Loucy (cell line): ENCODE results near the gene SPPL3.

Experiments
- H2AFZ ChIP-seq: fragments of 200-600 bp; sonication (generic); 2 replicates; pipeline ENCODE4 v1.6.0; 2016; ENCODE audit warnings: antibody characterized with exemption, mild to moderate bottlenecking, low read length, moderate library complexity
- H3F3A ChIP-seq: fragments of 200-600 bp; 2 replicates; pipeline ENCODE4 v1.6.0; 2016; ENCODE audit warnings: antibody characterized with exemption, low read depth, mild to moderate bottlenecking
- H3K27me3 ChIP-seq: fragments of 200-600 bp; sonication (generic); 2 replicates; pipeline ENCODE4 v1.6.1; 2014; ENCODE audit warnings: low read length, mild to moderate bottlenecking; ENCODE audit not compliant: insufficient read depth, poor library complexity, severe bottlenecking
- H3K36me3 ChIP-seq: fragments of 200-600 bp; sonication (generic); 2 replicates; pipeline ENCODE4 v1.6.1; 2016; ENCODE audit warnings: low read length; ENCODE audit not compliant: insufficient read depth
- H3K4me1 ChIP-seq: fragments of 200-600 bp; sonication (generic); 2 replicates; pipeline ENCODE4 v1.5.1; 2014; ENCODE audit warnings: low read length, mild to moderate bottlenecking; ENCODE audit not compliant: insufficient read depth, poor library complexity, severe bottlenecking
- H3K4me2 ChIP-seq: fragments of 200-600 bp; sonication (generic); 2 replicates; pipeline ENCODE4 v1.6.0; 2014; ENCODE audit warnings: antibody characterized with exemption, low read length, low read depth, mild to moderate bottlenecking; ENCODE audit not compliant: poor library complexity, severe bottlenecking
- H3K4me3 ChIP-seq: fragments of 200-600 bp; sonication (generic); 2 replicates; pipeline ENCODE4 v1.5.1; 2014; ENCODE audit warnings: low read length, mild to moderate bottlenecking, mixed read lengths; ENCODE audit not compliant: poor library complexity, severe bottlenecking
- H3K79me2 ChIP-seq: fragments of 200-600 bp; sonication (generic); 2 replicates; pipeline ENCODE4 v1.6.1; 2014; ENCODE audit warnings: low read length; ENCODE audit not compliant: insufficient read depth
- H3K9ac ChIP-seq: fragments of 200-600 bp; sonication (generic); 2 replicates; pipeline ENCODE4 v1.6.0; 2014; ENCODE audit warnings: mild to moderate bottlenecking, low read depth, low read length, moderate library complexity; ENCODE audit not compliant: poor library complexity, severe bottlenecking
- H3K9me2 ChIP-seq: fragments of 200-600 bp; sonication (generic); replicated peaks from 2 replicates; pipeline ENCODE4 v1.6.1; 2016; ENCODE audit warnings: low read depth, low read length, mixed read lengths
- H3K9me3 ChIP-seq: fragments of 200-600 bp; sonication (generic); 2 replicates; pipeline ENCODE4 v1.6.1; 2014; ENCODE audit warnings: mild to moderate bottlenecking, antibody characterized with exemption, low read length, low read depth; ENCODE audit not compliant: insufficient read depth
- H4K20me1 ChIP-seq: fragments of 200-600 bp; sonication (generic); 2 replicates; pipeline ENCODE4 v1.6.0; 2014; ENCODE audit warnings: antibody characterized with exemption, low read length, mild to moderate bottlenecking; ENCODE audit not compliant: insufficient read depth, poor library complexity, severe bottlenecking
- CTCF ChIP-seq: fragments of 200-600 bp; sonication (generic); conservative IDR thresholded peaks from 2 replicates; pipeline ENCODE4 v1.5.1; 2014; ENCODE audit warnings: mild to moderate bottlenecking, antibody characterized with exemption, low read length
- EZH2phosphoT487 ChIP-seq: fragments of 200-600 bp; IDR thresholded peaks from 2 replicates; pipeline ENCODE4 v1.6.1; 2018; ENCODE audit warnings: antibody characterized with exemption, mild to moderate bottlenecking, moderate library complexity, borderline replicate concordance

SPPL3 gene

GRCh38 chr12:120930032-120930431 is 25.9 kb upstream of the SPPL3 start:
- no peaks in the 10 kb centered on the region for H3K36me3 ChIP-seq
- H3K9ac ChIP-seq: no peak overlapping the region
- TF ChIP-seq EZH2phosphoT487 (no peak), CTCF (no peak)

GRCh38 chr12:120928864-120929652 is 24.9 kb upstream of the SPPL3 start:
- no peak for TF ChIP-seq CTCF
- no peak for TF ChIP-seq EZH2phosphoT487
- H3K79me2 ChIP-seq: no peaks in the 10 kb centered on the region
- no peaks in the 10 kb centered on the region for H3K9me3 ChIP-seq
- no peaks in the 10 kb centered on the region for H3K4me1 ChIP-seq
- no peak overlapping the region for H3K4me2 ChIP-seq
- no peaks in the 10 kb centered on the region for H3F3A ChIP-seq
- H3K36me3 ChIP-seq: no peaks in the 10 kb centered on the region
- H3K4me3 ChIP-seq: no peak overlapping the region
- H3K9me2 ChIP-seq: no peaks in the 10 kb centered on the region
- H3K9ac ChIP-seq: no peak overlapping the region
- H2AFZ ChIP-seq: no peak overlapping the region
- H4K20me1 ChIP-seq: no peaks in the 10 kb centered on the region
- H3K27me3 ChIP-seq: no peaks in the 10 kb centered on the region

More at GRCh38 chr12:120930032-120930431, 25.9 kb upstream of the SPPL3 start:
- no peak overlapping the region for H3K4me2 ChIP-seq
- no peaks in the 10 kb centered on the region for H3K9me2 ChIP-seq
- no peak overlapping the region for H2AFZ ChIP-seq
- H3F3A ChIP-seq: no peaks in the 10 kb centered on the region
- H3K9me3 ChIP-seq: no peaks in the 10 kb centered on the region
- H3K79me2 ChIP-seq: no peaks in the 10 kb centered on the region
- no peaks in the 10 kb centered on the region for H4K20me1 ChIP-seq
- H3K27me3 ChIP-seq: no peaks in the 10 kb centered on the region
- H3K4me1 ChIP-seq: no peaks in the 10 kb centered on the region
- H3K4me3 ChIP-seq: no peak overlapping the region

- Histone ChIP-seq H3K4me1 (no peaks in the 10 kb centered on the region), H3K9me2 (no peaks in the 10 kb centered on the region)
Observed at GRCh38 chr12:120925740-120926563, 21.8 kb upstream of the SPPL3 start.

More at GRCh38 chr12:120925740-120926563, 21.8 kb upstream of the SPPL3 start:
- Histone ChIP-seq H2AFZ (no peak overlapping the region), H3K4me3 (no peak overlapping the region), H3K9me3 (no peaks in the 10 kb centered on the region), H3K36me3 (no peaks in the 10 kb centered on the region), H4K20me1 (no peaks in the 10 kb centered on the region), H3K27me3 (no peaks in the 10 kb centered on the region), H3F3A (no peaks in the 10 kb centered on the region), H3K4me2 (no peak overlapping the region), H3K79me2 (no peaks in the 10 kb centered on the region), H3K9ac (no peak overlapping the region)
- no peak for TF ChIP-seq EZH2phosphoT487
- no peak for TF ChIP-seq CTCF
